ENCODE data around the gene DAZAP1.

The DAZAP1 gene

GRCh38 chr19:1395194-1396018 is 12.0 kb upstream of the DAZAP1 start:
- TF ChIP-seq CTCF (IDR thresholded peaks at IDR 0.05; ENCODE audit: low read depth, low read length, missing control alignments): no peak
- no peak overlapping the region for H3K4me3 ChIP-seq (ENCODE audit: low read depth, low read length)
- no peak for DNase-seq (ENCODE audit: low read depth)

GRCh38 chr19:1396019-1396767 is 11.2 kb upstream of the DAZAP1 start:
- H3K4me3 ChIP-seq (ENCODE audit: low read depth, low read length): no peak overlapping the region
- TF ChIP-seq CTCF (IDR thresholded peaks at IDR 0.05; ENCODE audit: low read depth, low read length, missing control alignments): no peak
- no peak for DNase-seq (ENCODE audit: low read depth)

GRCh38 chr19:1396768-1397679 is 10.4 kb upstream of the DAZAP1 start:
- H3K4me3 ChIP-seq (ENCODE audit: low read depth, low read length): no peak overlapping the region
- DNase-seq (ENCODE audit: low read depth): no peak
- TF ChIP-seq CTCF (IDR thresholded peaks at IDR 0.05; ENCODE audit: low read depth, low read length, missing control alignments): no peak

GRCh38 chr19:1397838-1398237 is 9.5 kb upstream of the DAZAP1 start:
- no peak for DNase-seq (ENCODE audit: low read depth)
- H3K4me3 ChIP-seq (ENCODE audit: low read depth, low read length): no peak overlapping the region
- no peak for TF ChIP-seq CTCF (IDR thresholded peaks at IDR 0.05; ENCODE audit: low read depth, low read length, missing control alignments)

- no peak for TF ChIP-seq CTCF (IDR thresholded peaks at IDR 0.05; ENCODE audit: low read depth, low read length, missing control alignments)
- H3K4me3 ChIP-seq (ENCODE audit: low read depth, low read length): no peak overlapping the region
- DNase-seq (ENCODE audit: low read depth): no peak
Observed at GRCh38 chr19:1399079-1399478, 8.3 kb upstream of the DAZAP1 start.

- no peak overlapping the region for H3K4me3 ChIP-seq (ENCODE audit: low read depth, low read length)
- no peak for TF ChIP-seq CTCF (IDR thresholded peaks at IDR 0.05; ENCODE audit: low read depth, low read length, missing control alignments)
- no peak for DNase-seq (ENCODE audit: low read depth)
Observed at GRCh38 chr19:1399745-1400144, 7.6 kb upstream of the DAZAP1 start.
